ENCODE measurements around the gene BOC.
"Not testable (repeated sequence)": the region's sequence is repeated elsewhere in the genome, so short reads cannot be mapped to it uniquely, and the experiment has no call there.

Gene BOC, protein sequence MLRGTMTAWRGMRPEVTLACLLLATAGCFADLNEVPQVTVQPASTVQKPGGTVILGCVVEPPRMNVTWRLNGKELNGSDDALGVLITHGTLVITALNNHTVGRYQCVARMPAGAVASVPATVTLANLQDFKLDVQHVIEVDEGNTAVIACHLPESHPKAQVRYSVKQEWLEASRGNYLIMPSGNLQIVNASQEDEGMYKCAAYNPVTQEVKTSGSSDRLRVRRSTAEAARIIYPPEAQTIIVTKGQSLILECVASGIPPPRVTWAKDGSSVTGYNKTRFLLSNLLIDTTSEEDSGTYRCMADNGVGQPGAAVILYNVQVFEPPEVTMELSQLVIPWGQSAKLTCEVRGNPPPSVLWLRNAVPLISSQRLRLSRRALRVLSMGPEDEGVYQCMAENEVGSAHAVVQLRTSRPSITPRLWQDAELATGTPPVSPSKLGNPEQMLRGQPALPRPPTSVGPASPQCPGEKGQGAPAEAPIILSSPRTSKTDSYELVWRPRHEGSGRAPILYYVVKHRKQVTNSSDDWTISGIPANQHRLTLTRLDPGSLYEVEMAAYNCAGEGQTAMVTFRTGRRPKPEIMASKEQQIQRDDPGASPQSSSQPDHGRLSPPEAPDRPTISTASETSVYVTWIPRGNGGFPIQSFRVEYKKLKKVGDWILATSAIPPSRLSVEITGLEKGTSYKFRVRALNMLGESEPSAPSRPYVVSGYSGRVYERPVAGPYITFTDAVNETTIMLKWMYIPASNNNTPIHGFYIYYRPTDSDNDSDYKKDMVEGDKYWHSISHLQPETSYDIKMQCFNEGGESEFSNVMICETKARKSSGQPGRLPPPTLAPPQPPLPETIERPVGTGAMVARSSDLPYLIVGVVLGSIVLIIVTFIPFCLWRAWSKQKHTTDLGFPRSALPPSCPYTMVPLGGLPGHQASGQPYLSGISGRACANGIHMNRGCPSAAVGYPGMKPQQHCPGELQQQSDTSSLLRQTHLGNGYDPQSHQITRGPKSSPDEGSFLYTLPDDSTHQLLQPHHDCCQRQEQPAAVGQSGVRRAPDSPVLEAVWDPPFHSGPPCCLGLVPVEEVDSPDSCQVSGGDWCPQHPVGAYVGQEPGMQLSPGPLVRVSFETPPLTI

DNA sequence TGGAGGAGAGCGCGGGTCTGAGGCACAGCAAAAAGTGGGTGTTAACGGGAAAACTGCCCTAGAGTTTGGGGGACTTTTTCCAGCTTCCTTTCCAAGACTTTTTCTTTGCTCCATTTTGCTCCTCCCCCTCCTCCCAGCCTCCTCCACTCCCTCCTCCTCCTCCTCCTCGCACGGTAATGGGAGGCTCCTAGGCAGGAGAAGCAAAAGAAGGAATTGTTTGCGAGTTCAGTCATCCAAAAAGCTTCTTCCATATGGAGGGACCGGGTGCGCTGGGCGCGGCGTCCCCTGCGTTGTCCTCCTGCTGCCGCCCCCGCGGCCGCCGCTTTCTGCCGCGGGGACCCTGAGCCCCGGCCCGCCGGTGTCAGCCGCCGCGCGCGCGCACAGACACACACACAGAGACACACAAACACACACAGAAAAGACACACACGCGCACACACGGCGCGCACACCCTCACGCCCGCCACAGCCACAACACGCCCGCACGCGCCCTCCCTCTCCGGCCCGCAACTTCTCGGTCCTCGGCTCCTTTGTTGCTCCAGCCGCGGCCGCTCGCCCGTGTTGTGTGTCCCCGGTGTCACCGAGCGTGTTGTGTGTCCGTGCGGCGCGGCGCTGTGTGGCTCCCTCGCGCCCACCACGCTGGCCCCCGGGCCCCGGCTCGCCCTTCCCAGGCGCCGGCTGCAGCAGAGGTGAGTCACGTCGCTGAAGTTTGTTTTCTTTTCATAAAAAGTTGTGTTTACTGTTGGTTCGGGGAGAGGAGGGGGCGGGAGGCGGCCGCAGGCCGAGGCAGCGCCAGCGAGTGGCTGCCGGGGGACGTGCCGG lies at the start of gene BOC:
BOC (plus strand) TSS at position 228 of the 820 bp plus-strand sequence. CDS start 38,246 bp downstream, outside the sequence.
- DNase-seq (no peak), ATAC-seq (replicated peaks) (peak; percentile 37 to 62)
- Mint-ChIP-seq H3K4me1 (peaks cover 11 to 20% of the 10 kb centered on the region in 2 donors), H3K36me3 (peaks cover 0 to 4% of the 10 kb centered on the region in 2 donors), H3K9me3 (no peaks in the 10 kb centered on the region), H3K27me3 (peaks cover 60 to 69% of the 10 kb centered on the region in 2 donors), H3K4me3 (peak within 1 kb of the TSS; percentile 83 to 88), H3K27ac (peak within 1 kb of the TSS; percentile 72)

DNA sequence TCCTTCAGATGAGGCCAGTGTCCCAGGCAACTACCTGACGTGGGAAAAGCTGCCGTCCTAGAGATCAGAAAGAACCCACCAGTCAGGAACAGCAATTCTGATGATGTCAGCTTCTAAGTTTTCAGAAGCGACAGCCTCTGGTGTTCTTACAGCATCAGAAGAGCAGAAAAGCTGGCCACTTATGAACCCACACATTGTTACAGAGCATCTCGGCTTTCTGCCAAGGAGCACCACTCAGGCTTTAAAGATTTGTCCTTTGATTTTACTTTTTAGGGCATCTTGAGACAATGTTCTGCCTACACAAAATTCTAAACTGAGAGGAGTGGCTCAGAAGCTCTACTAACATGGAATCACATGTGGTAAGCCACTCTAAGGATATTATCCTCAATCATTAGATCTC lies 49.7 kb upstream of the BOC start:
- no peaks in the 10 kb centered on the region for H3K36me3 Mint-ChIP-seq
- peaks cover 0 to 3% of the 10 kb centered on the region in 2 donors for H3K27me3 Mint-ChIP-seq
- no peak overlapping the region for H3K27ac Mint-ChIP-seq
- no peak overlapping the region for H3K4me3 Mint-ChIP-seq
- DNase-seq (no peak), ATAC-seq (replicated peaks) (no peak)
- no peaks in the 10 kb centered on the region for H3K4me1 Mint-ChIP-seq
- no peaks in the 10 kb centered on the region for H3K9me3 Mint-ChIP-seq

DNA sequence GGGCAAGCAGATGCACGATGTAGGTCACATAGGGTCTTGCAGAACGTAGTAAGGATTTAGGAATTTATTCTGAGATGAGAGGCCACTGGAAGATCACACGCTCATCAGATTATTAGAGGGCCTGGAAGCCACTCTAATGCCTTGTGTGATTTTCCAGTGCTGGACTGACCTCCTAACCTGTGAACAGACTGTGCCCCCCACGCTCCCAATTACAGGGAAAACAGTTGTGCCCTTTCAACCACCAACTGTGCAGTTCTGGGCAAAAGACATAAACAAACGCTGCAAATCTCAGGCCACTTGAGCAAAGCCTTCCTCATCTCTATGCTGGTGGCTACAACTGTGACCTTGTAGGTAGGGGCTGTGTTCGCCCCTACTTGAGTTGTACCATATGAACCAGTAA lies 48.2 kb upstream of the BOC start:
- no peak for ATAC-seq (replicated peaks)
- no peak for DNase-seq
- Mint-ChIP-seq H3K27me3 (peaks cover 0 to 3% of the 10 kb centered on the region in 2 donors), H3K9me3 (no peaks in the 10 kb centered on the region), H3K4me3 (no peak overlapping the region), H3K4me1 (no peaks in the 10 kb centered on the region), H3K36me3 (no peaks in the 10 kb centered on the region), H3K27ac (no peak overlapping the region)

DNA sequence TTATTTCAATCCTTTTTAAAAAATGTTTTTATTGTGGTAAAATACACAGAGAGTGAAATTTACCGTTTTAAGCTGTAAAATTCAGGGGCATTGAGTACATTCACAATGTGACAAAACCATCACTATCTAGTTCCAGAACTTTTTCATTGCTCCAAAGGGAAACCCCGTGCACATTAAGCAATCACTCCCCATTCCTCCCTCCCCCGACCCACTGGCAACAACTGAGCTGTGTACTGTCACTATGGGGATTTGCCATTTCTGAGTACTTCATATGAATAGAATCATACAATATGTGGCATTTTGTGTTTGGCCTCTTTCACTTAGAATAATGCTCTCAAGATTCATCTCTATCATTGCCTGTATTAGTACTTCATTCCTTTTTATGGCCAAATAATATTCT lies 45.5 kb upstream of the BOC start:
- H3K9me3 Mint-ChIP-seq, result no peaks in the 10 kb centered on the region
- DNase-seq, result no peak
- H3K4me3 Mint-ChIP-seq, result no peak overlapping the region
- no peak for ATAC-seq (replicated peaks)
- H3K4me1 Mint-ChIP-seq, result no peaks in the 10 kb centered on the region
- peaks cover 0 to 3% of the 10 kb centered on the region in 2 donors for H3K27me3 Mint-ChIP-seq
- no peak overlapping the region for H3K27ac Mint-ChIP-seq
- no peaks in the 10 kb centered on the region for H3K36me3 Mint-ChIP-seq

DNA sequence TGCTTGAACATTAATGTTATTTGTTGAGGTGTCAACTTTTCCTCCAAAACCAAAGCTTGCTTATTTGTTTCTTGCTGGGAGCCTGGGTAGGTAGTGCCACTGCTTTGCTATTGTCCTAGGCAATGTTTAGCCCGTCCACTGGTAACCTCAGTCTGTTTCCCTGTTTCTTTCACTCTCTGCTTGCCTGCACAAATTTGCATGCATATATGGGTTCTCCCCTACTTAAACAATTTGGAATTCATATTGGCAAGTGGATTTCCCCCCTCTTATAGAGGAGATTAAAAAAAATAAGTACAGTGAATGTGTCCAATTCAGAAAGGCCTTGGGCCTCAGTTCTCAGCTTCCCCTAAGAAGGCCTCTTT lies 45.0 kb upstream of the BOC start:
- Mint-ChIP-seq H3K9me3 (no peaks in the 10 kb centered on the region), H3K4me3 (no peak overlapping the region), H3K27ac (no peak overlapping the region), H3K4me1 (no peaks in the 10 kb centered on the region), H3K36me3 (no peaks in the 10 kb centered on the region), H3K27me3 (peaks cover 0 to 3% of the 10 kb centered on the region in 2 donors)
- ATAC-seq (replicated peaks), result peak; percentile 39 to 53
- no peak for DNase-seq

DNA sequence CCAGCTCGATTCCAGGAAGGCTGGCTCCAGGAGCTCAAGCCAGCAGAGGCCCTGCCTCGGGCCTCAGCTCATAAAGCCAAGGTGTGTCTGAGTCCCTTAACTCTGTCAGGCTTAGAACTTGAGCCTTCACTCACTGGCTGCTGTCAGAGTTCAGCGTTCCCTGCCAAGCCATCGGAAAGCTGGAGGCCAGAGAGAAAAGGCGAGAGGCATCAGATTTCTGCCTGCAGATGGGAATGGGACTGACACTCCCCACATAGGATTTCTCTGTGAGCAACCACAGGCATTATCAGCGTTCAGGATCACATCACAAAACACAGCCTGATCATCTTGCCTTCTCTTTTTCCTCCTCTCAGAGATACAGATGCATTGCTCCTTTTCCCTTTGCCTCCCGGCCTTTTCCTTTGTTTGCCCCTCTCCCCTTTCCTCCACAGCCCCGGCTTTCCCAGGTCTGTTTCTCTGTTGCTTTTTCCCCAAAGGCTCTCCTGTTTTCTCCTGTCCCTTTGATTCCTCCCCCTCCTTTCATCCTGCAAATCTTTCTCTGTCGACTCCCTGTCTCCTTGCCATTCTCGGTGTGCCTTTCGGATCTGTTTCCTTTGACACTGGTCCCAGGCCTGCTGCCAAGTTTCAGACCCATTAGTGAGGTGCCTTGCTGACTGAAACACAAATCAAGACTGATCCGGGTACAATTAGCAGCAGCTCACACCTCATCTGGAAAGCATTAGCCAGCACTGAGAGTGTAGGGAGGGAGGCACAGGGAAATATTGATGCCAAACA lies 44.5 kb upstream of the BOC start:
- no peaks in the 10 kb centered on the region for H3K36me3 Mint-ChIP-seq
- ATAC-seq (replicated peaks) (no peak), DNase-seq (no peak)

DNA sequence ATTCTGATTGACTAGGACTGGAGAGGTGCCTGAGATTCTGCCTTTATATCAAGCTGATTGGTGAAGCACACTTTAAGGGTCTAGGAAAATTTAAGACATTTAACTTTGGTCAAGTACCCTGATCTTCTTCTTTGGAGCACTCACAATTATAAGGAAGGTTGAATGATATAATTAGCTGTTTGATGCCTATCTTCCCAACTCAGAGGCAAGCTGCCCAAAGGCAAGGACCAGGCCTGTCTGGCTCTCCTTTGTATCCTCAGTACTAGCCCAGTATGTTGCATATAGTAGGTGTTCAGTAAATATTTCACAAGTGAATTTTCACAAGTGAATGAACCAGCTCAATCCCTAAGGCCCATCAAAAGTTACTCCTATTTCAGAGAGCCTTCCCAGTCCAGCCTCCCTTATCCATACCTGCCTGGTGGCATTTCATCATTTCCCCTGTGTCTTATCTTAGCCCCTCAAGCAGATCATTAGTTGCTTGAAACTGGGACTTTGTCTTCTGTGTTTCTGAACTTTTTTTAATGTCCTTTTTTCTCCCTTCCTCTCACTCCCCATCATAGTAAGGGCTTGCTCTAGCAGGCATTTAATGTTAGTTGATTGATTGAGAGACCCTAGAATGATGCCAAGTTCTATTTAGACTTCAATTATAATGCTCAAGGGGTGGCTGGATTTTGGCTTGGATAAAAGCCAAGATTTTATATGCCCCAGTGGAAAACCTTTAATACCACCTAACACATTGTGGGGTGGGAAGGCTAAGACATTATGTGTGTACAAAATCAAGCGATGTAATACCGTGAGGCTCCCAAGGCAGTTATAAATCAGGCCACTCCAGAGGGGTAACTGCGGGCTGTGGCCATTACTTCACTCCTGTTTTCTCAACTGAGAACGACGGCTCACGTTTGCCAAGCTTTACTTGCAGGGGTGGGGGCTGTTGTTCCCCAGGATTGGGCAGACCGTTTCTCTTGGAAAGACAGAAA lies 43.2 kb upstream of the BOC start:
- no peaks in the 10 kb centered on the region for H3K27me3 Mint-ChIP-seq
- no peak overlapping the region for H3K4me3 Mint-ChIP-seq
- no peaks in the 10 kb centered on the region for H3K36me3 Mint-ChIP-seq
- H3K9me3 Mint-ChIP-seq, result no peaks in the 10 kb centered on the region
- DNase-seq, result no peak
- H3K4me1 Mint-ChIP-seq, result no peaks in the 10 kb centered on the region
- no peak overlapping the region for H3K27ac Mint-ChIP-seq
- ATAC-seq (replicated peaks), result no peak

More for the DNA sequence above, 44.5 kb upstream of the BOC start:
- peaks cover 0 to 3% of the 10 kb centered on the region in 2 donors for H3K27me3 Mint-ChIP-seq
- H3K4me3 Mint-ChIP-seq, result no peak overlapping the region
- no peak overlapping the region for H3K27ac Mint-ChIP-seq
- H3K4me1 Mint-ChIP-seq, result no peaks in the 10 kb centered on the region
- H3K9me3 Mint-ChIP-seq, result no peaks in the 10 kb centered on the region

DNA sequence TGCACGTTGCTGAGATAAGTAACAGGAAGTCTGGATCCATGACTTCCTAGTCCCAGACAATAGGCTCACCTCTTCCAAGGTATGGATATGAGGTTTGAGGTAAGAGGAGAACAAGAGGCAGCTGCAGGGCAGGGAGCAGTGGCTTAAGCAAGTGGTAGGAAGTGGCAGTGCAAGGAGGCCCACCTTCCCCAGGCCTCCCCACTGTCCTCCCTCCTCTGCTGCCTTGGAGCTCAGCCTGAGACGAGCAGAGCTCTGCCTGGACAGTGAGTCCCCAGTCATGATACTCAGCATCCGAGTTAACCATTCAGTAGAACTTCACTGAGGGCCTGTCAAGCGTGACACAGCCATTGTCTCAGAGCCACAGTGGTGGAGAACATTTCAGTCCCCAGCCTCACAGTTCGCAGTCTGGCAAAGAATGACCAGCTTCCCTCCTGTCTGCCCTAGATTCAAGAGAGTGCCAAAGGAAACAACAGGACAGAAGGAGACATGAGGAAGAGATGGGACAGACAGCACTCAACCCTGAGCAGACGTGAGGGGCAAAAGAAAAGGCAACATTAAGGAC lies 41.4 kb upstream of the BOC start:
- Mint-ChIP-seq H3K9me3 (no peaks in the 10 kb centered on the region), H3K27me3 (no peaks in the 10 kb centered on the region), H3K4me3 (no peak overlapping the region), H3K36me3 (no peaks in the 10 kb centered on the region), H3K4me1 (no peaks in the 10 kb centered on the region), H3K27ac (no peak overlapping the region)
- DNase-seq (no peak), ATAC-seq (replicated peaks) (no peak)

DNA sequence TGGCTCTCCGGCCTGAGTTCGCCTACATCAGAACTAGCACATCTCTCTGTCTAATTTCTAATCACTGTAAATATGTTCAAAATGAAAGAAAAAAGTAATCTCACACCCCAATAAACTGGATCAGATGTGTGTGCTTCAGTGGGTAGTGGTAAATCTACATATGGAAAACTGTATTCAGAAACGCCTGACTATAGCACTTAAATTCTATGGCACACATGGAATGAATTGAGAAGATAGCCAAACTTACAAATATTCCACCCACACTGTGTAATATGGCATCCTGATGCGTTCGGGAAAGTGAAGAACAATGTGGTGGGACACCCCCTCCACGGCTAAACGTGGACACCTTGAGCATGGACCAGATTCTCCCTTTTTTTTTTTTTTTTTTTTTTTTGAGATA lies 40.6 kb upstream of the BOC start:
- no peak for ATAC-seq (replicated peaks)
- no peaks in the 10 kb centered on the region for H3K36me3 Mint-ChIP-seq
- no peak overlapping the region for H3K4me3 Mint-ChIP-seq
- no peaks in the 10 kb centered on the region for H3K9me3 Mint-ChIP-seq
- DNase-seq, result no peak
- no peaks in the 10 kb centered on the region for H3K4me1 Mint-ChIP-seq
- H3K27ac Mint-ChIP-seq, result no peak overlapping the region
- no peaks in the 10 kb centered on the region for H3K27me3 Mint-ChIP-seq

DNA sequence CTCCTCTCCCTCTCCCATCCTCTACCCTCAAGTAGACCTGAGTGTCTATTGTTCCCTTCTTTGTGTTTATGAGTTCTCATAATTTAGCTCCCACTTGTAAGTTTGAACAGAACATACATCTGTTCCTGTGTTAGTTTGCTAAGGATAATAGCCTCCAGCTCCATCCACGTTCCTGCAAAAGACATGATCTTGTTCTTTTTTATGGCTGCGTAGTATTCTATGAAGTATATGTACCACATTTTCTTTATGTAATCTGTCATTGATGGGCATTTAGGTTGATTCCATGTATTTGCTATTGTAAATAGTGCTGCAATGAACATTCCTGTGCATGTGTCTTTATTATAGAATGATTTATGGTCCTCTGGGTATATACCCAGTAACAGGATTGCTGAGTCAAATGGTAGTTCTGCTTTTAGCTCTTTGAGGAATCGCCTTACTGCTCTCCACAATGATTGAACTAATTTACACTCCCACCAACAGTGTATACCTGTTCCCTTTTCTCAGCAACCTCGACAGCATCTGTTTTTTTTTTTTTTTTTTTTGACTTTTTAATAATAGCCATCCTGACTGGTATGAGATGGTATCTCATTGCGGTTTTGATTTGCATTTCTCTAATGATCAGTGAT lies 39.6 kb upstream of the BOC start:
- not testable (repeated sequence) for H3K36me3 Mint-ChIP-seq; H3K9me3 Mint-ChIP-seq; H3K4me3 Mint-ChIP-seq; H3K4me1 Mint-ChIP-seq; H3K27me3 Mint-ChIP-seq; DNase-seq; H3K27ac Mint-ChIP-seq; ATAC-seq (replicated peaks)

DNA sequence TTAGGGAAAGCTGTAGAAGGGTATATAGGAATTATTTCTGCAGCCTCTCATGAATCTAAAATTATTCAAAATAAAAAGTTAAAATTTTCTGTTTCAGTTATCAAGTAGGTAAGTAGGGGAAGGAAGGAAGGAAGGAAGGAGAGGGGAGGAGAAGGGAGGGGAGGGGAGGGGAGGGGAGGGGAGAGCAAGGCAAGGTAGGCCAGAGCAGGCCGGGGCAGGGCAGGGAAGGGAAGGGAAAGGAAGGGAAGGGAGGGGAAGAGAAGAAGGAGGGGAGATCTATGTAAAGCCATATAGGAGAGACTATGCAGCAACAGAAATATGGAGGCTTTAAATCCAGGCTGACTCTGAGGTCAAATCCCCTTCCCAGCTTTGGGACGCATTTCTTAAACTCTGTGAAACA lies 38.3 kb upstream of the BOC start:
- Mint-ChIP-seq H3K4me3 (no peak overlapping the region), H3K9me3 (no peaks in the 10 kb centered on the region), H3K36me3 (no peaks in the 10 kb centered on the region), H3K27ac (no peak overlapping the region), H3K4me1 (no peaks in the 10 kb centered on the region), H3K27me3 (no peaks in the 10 kb centered on the region)
- DNase-seq, result no peak
- ATAC-seq (replicated peaks), result no peak

DNA sequence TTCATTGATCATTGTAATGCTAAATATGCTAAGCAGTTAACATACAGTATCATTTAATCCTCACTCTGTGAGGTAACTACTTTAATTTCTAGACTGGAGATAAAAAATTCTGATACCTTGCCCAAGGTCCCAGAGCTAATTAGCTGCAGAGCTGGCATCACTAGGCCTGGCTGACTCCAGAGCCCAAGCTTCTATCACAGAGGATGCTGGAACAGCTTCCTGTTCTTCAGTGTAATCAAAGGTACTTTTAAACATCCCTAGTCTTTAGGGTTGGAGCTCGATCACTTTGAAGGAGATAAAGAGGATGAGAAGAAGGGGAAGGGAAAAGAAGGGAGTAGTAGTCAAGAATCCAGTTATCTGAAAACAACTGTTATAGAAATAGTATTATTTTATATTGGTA lies 37.1 kb upstream of the BOC start:
- ATAC-seq (replicated peaks) (no peak), DNase-seq (no peak)
- Mint-ChIP-seq H3K27ac (no peak overlapping the region), H3K4me1 (no peaks in the 10 kb centered on the region), H3K9me3 (no peaks in the 10 kb centered on the region), H3K27me3 (no peaks in the 10 kb centered on the region), H3K36me3 (no peaks in the 10 kb centered on the region), H3K4me3 (no peak overlapping the region)

Data from stimulated activated naive B cell treated with anti-CD40 and anti-IgM and Interleukin-4, amounts not matched to agents 10 μg/mL and 1 μg/mL and 100 μg/mL, for 72 hours (primary cell).